Neural cell (in vitro differentiated cells): ENCODE measurements around the gene DIDO1. TPM values are rescaled to one million over a fixed set of nuclear protein-coding genes. Genes with fewer than 3 reads are reported as not detected.

Experiments used
- H2AFZ ChIP-seq: fragments of 200-600, 300-800 bp; sonication (generic), shearing (Covaris generic); 2 replicates; pipeline ENCODE4 v1.6.0; 2014; ENCODE audit warnings: low read depth, mild to moderate bottlenecking, antibody characterized with exemption, low read length, moderate library complexity
- H3F3A ChIP-seq: fragments of 200-600 bp; shearing (Covaris generic); 2 replicates; pipeline ENCODE4 v1.6.1; 2016; ENCODE audit warnings: mild to moderate bottlenecking, moderate library complexity, mixed read lengths, antibody characterized with exemption, low read length; ENCODE audit not compliant: insufficient read depth, poor library complexity, severe bottlenecking
- H3K27ac ChIP-seq: fragments of 200-600, 300-800 bp; sonication (generic), shearing (Covaris generic); 2 replicates; pipeline ENCODE4 v1.5.1; 2014; ENCODE audit warnings: mild to moderate bottlenecking, low read length, moderate library complexity
- H3K27me3 ChIP-seq: fragments of 300-800, 200-600 bp; sonication (generic), shearing (Covaris generic); 2 replicates; pipeline ENCODE4 v1.6.0; 2014; ENCODE audit warnings: mild to moderate bottlenecking, low read depth, low read length, moderate library complexity; ENCODE audit not compliant: insufficient read depth
- H3K36me3 ChIP-seq: fragments of 300-800, 200-600 bp; sonication (generic), shearing (Covaris generic); 2 replicates; pipeline ENCODE4 v1.5.1; 2014; ENCODE audit warnings: mild to moderate bottlenecking, antibody characterized with exemption, low read length, moderate library complexity; ENCODE audit not compliant: insufficient read depth
- H3K4me2 ChIP-seq: fragments of 300-800, 200-600 bp; sonication (generic), shearing (Covaris generic); 2 replicates; pipeline ENCODE4 v1.6.0; 2014; ENCODE audit warnings: mild to moderate bottlenecking, low read length
- H3K4me3 ChIP-seq: fragments of 300-800, 200-600 bp; sonication (generic), shearing (Covaris generic); 2 replicates; pipeline ENCODE4 v1.5.1; 2014; ENCODE audit warnings: mild to moderate bottlenecking, low read length, moderate library complexity
- H3K79me2 ChIP-seq: fragments of 200-600 bp; shearing (Covaris generic); replicated peaks from 2 replicates; pipeline ENCODE4 v1.6.0; 2014; ENCODE audit warnings: mild to moderate bottlenecking, low read length, moderate library complexity; ENCODE audit not compliant: insufficient read depth
- H3K9ac ChIP-seq: fragments of 300-800, 200-600 bp; sonication (generic), shearing (Covaris generic); 2 replicates; pipeline ENCODE4 v1.6.1; 2016; ENCODE audit warnings: mild to moderate bottlenecking, low read length, mixed read lengths
- H3K9me2 ChIP-seq: fragments of 200-600 bp; shearing (Covaris generic); 2 replicates; pipeline ENCODE4 v1.6.1; 2016; ENCODE audit warnings: mild to moderate bottlenecking, low read length, mixed read lengths; ENCODE audit not compliant: insufficient read depth
- H3K9me3 ChIP-seq: fragments of 200-600, 300-800 bp; sonication (generic), shearing (Covaris generic); 2 replicates; pipeline ENCODE4 v1.6.1; 2016; ENCODE audit warnings: mild to moderate bottlenecking, mixed run types, low read length, moderate library complexity, mixed read lengths
- H4K20me1 ChIP-seq: fragments of 200-600 bp; shearing (Covaris generic); 2 replicates; pipeline ENCODE4 v1.6.1; 2016; ENCODE audit warnings: mild to moderate bottlenecking, mixed run types; ENCODE audit not compliant: insufficient read depth
- CTCF ChIP-seq: fragments of 450-650 bp; IDR thresholded peaks from 2 replicates; pipeline ENCODE4 v1.5.1; 2014; ENCODE audit warnings: antibody characterized with exemption, mild to moderate bottlenecking, moderate library complexity; ENCODE audit not compliant: poor library complexity, severe bottlenecking
- EP300 ChIP-seq: fragments of 450-650 bp; conservative IDR thresholded peaks from 2 replicates; pipeline ENCODE4 v1.6.1; 2014; ENCODE audit warnings: antibody characterized with exemption, mild to moderate bottlenecking, moderate library complexity; ENCODE audit not compliant: poor library complexity, severe bottlenecking
- EZH2 ChIP-seq: fragments of 200-600, 300-800 bp; shearing (Covaris generic), sonication (generic); IDR thresholded peaks from 2 replicates; pipeline ENCODE4 v1.6.1; 2014; ENCODE audit warnings: antibody characterized with exemption, low read length, borderline replicate concordance, mild to moderate bottlenecking; ENCODE audit not compliant: insufficient read depth, poor library complexity, severe bottlenecking
- MXI1 ChIP-seq: fragments of 450-650 bp; conservative IDR thresholded peaks from 2 replicates; pipeline ENCODE4 v1.6.1; 2014; ENCODE audit warnings: antibody characterized with exemption, mild to moderate bottlenecking; ENCODE audit not compliant: poor library complexity, severe bottlenecking
- POLR2AphosphoS5 ChIP-seq: IDR thresholded peaks from 2 replicates; pipeline ENCODE4 v1.6.1; 2012
- RAD21 ChIP-seq: fragments of 450-650 bp; conservative IDR thresholded peaks from 2 replicates; pipeline ENCODE4 v1.6.1; 2014; ENCODE audit warnings: antibody characterized with exemption, mild to moderate bottlenecking, moderate library complexity
- SMC3 ChIP-seq: fragments of 450-650 bp; conservative IDR thresholded peaks from 2 replicates; pipeline ENCODE4 v1.6.1; 2014; ENCODE audit warnings: antibody characterized with exemption, mild to moderate bottlenecking, moderate library complexity; ENCODE audit not compliant: poor library complexity
- TAF1 ChIP-seq: IDR thresholded peaks from 2 replicates; pipeline ENCODE4 v1.6.1; 2012; ENCODE audit warnings: low read depth
- polyA plus RNA-seq: library from polyadenylated mRNA; depleted of rRNA; stranded (reverse); fragments of >200 nt; gene quantifications from 2 replicates; pipeline ENCODE4 v1.2.3, GENCODE V29; 2014
- TF ChIP-seq, protein P1 (sequence below): IDR thresholded peaks from 2 replicates; pipeline ENCODE4 v1.6.1; 2012; ENCODE audit warnings: borderline replicate concordance

DIDO1 gene
- polyA plus RNA-seq, 1 donor from 2014 or later, result 42.8 TPM

- Histone ChIP-seq H3K4me2 (no peak overlapping the region), H3F3A (no peaks in the 10 kb centered on the region), H3K79me2 (no peaks in the 10 kb centered on the region), H3K9ac (no peak overlapping the region), H3K27me3 (no peaks in the 10 kb centered on the region), H3K9me3 (no peaks in the 10 kb centered on the region), H3K4me3 (no peak overlapping the region), H3K36me3 (no peaks in the 10 kb centered on the region), H2AFZ (no peak overlapping the region), H3K9me2 (no peaks in the 10 kb centered on the region), H3K27ac (no peak overlapping the region), H4K20me1 (no peaks in the 10 kb centered on the region)
- TF ChIP-seq TAF1, result no peak
- TF ChIP-seq POLR2AphosphoS5, result no peak
- TF ChIP-seq EP300, result no peak
- TF ChIP-seq, protein P1, sequence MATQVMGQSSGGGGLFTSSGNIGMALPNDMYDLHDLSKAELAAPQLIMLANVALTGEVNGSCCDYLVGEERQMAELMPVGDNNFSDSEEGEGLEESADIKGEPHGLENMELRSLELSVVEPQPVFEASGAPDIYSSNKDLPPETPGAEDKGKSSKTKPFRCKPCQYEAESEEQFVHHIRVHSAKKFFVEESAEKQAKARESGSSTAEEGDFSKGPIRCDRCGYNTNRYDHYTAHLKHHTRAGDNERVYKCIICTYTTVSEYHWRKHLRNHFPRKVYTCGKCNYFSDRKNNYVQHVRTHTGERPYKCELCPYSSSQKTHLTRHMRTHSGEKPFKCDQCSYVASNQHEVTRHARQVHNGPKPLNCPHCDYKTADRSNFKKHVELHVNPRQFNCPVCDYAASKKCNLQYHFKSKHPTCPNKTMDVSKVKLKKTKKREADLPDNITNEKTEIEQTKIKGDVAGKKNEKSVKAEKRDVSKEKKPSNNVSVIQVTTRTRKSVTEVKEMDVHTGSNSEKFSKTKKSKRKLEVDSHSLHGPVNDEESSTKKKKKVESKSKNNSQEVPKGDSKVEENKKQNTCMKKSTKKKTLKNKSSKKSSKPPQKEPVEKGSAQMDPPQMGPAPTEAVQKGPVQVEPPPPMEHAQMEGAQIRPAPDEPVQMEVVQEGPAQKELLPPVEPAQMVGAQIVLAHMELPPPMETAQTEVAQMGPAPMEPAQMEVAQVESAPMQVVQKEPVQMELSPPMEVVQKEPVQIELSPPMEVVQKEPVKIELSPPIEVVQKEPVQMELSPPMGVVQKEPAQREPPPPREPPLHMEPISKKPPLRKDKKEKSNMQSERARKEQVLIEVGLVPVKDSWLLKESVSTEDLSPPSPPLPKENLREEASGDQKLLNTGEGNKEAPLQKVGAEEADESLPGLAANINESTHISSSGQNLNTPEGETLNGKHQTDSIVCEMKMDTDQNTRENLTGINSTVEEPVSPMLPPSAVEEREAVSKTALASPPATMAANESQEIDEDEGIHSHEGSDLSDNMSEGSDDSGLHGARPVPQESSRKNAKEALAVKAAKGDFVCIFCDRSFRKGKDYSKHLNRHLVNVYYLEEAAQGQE, result no peak
- TF ChIP-seq CTCF, result no peak
- no peak for TF ChIP-seq RAD21
- TF ChIP-seq SMC3, result no peak
- TF ChIP-seq EZH2, result no peak
- TF ChIP-seq MXI1, result no peak
Measured at GRCh38 chr20:62878244-62879038, 47.9 kb downstream of the DIDO1 start.

DNA sequence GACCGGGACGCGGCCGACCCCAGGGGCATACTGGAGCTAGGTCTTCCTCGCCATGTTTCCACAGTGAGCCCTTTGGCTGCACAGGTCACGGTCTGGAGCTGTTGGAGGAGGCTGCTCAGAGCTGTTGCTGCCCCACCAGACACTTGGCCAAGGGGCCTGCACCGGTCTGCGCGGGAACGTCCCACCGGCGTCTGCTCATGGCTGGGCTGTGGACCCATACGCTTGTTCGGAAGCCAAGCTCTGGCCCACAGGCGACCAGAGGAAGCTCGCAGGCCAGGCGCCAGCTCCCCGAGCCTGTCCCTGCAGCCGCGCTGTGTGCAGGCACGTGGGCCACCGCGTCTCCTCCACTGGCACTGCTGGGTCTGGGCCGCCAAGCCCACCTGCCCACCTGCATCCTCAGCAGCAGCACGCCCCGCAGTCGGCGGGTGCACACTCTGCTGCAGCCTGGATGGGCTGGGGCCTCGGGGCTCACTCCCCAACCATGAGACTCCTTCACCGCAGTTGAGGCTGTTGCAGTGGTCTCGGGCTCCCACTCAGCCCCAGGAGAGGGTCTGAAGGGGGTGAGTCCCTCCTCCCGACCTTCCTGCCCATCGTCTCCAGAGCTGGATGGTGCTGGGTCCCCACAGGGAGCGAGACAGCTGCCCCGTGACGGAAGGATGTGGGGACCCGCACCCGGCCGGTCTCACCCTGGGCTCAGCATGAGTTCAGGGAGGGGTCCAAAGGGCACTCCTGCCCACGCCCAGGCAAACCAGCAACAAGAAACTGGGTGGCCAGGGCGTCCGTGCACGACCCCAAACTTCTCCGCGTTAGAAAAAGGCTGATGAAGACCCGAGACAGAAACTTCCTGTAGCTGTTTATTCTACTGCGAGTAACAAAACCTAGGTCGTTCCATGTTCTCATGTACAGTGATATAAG, 49.1 kb downstream of the DIDO1 start:
- Histone ChIP-seq H3K27ac (no peak overlapping the region), H3K79me2 (no peaks in the 10 kb centered on the region), H4K20me1 (no peaks in the 10 kb centered on the region), H3K36me3 (no peaks in the 10 kb centered on the region), H2AFZ (no peak overlapping the region), H3K9me2 (no peaks in the 10 kb centered on the region), H3K9ac (no peak overlapping the region), H3F3A (no peaks in the 10 kb centered on the region), H3K4me3 (no peak overlapping the region), H3K4me2 (no peak overlapping the region), H3K9me3 (no peaks in the 10 kb centered on the region), H3K27me3 (no peaks in the 10 kb centered on the region)
- no peak for TF ChIP-seq CTCF
- no peak for TF ChIP-seq TAF1
- no peak for TF ChIP-seq POLR2AphosphoS5
- TF ChIP-seq RAD21, result no peak
- TF ChIP-seq, protein P1, result no peak
- no peak for TF ChIP-seq SMC3
- TF ChIP-seq EZH2, result no peak
- no peak for TF ChIP-seq EP300
- TF ChIP-seq MXI1, result no peak
